ENCODE measurements around the gene RCBTB1. TPM values are rescaled to one million over a fixed set of nuclear protein-coding genes. Genes with fewer than 3 reads are reported as not detected.

The RCBTB1 gene
- total RNA-seq, 4 donors from 2014 or later, result 13.2 to 29.1 (median 20.1) TPM

DNA sequence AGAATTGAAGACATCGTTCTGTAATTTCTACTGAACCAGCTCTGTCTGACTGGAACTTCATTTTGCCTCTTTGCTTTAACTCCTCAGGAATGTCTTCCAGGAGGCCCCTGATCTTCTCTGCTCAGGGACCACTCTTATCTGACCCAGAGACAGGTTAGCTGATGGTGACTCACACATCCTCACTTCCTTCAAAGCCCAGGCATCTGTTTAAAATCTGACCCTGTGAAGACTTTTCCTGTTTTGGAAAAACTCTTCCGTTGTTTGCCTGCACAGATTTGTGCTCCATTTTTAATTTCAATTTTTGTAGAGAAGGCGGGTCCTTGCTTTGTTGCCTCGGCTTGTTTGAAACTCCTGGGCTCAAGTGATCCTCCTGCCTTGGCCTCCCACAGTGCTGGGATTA lies 44.6 kb upstream of the RCBTB1 start:
- H3K36me3 ChIP-seq, result no peaks in the 10 kb centered on the region
- no peak overlapping the region for H3K27ac ChIP-seq
- H3K4me3 ChIP-seq, result no peak overlapping the region
- ATAC-seq, result no peak
- H3K4me1 ChIP-seq, result peaks cover 0 to 8% (median 0%) of the 10 kb centered on the region in 3 donors
- H3K27me3 ChIP-seq, result no peaks in the 10 kb centered on the region
- WGBS, 2 donors (ENCODE audit: low coverage in 1 of 2), result 66 to 69% methylated on average over 2 to 4 of the region's 4 CpGs
- no peaks in the 10 kb centered on the region for H3K9me3 ChIP-seq
- TF ChIP-seq, protein P1, sequence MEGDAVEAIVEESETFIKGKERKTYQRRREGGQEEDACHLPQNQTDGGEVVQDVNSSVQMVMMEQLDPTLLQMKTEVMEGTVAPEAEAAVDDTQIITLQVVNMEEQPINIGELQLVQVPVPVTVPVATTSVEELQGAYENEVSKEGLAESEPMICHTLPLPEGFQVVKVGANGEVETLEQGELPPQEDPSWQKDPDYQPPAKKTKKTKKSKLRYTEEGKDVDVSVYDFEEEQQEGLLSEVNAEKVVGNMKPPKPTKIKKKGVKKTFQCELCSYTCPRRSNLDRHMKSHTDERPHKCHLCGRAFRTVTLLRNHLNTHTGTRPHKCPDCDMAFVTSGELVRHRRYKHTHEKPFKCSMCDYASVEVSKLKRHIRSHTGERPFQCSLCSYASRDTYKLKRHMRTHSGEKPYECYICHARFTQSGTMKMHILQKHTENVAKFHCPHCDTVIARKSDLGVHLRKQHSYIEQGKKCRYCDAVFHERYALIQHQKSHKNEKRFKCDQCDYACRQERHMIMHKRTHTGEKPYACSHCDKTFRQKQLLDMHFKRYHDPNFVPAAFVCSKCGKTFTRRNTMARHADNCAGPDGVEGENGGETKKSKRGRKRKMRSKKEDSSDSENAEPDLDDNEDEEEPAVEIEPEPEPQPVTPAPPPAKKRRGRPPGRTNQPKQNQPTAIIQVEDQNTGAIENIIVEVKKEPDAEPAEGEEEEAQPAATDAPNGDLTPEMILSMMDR (IDR thresholded peaks at IDR 0.05), result no peak
- TF ChIP-seq POLR2AphosphoS5 (IDR thresholded peaks at IDR 0.05), result no peak
- TF ChIP-seq EP300 (IDR thresholded peaks at IDR 0.05), result no peak
- no peak for TF ChIP-seq POLR2A (IDR thresholded peaks at IDR 0.05)

- TF ChIP-seq EP300 (IDR thresholded peaks at IDR 0.05), result no peak
- TF ChIP-seq, protein P1 (IDR thresholded peaks at IDR 0.05), result no peak
- WGBS, 2 donors (ENCODE audit: low coverage in 1 of 2), result 68 to 74% methylated on average over 5 to 8 of the region's 8 CpGs
- H3K27me3 ChIP-seq, result no peaks in the 10 kb centered on the region
- ATAC-seq, result no peak
- no peaks in the 10 kb centered on the region for H3K9me3 ChIP-seq
- H3K4me3 ChIP-seq, result peak overlapping the region in 1 of 2 donors; percentile 33
- H3K36me3 ChIP-seq, result no peaks in the 10 kb centered on the region
- H3K27ac ChIP-seq, result no peak overlapping the region
- H3K4me1 ChIP-seq, result peaks cover 0 to 8% (median 0%) of the 10 kb centered on the region in 3 donors
These were observed 44.0 kb upstream of the RCBTB1 start for GRCh38 chr13:49629196-49629938.

DNA sequence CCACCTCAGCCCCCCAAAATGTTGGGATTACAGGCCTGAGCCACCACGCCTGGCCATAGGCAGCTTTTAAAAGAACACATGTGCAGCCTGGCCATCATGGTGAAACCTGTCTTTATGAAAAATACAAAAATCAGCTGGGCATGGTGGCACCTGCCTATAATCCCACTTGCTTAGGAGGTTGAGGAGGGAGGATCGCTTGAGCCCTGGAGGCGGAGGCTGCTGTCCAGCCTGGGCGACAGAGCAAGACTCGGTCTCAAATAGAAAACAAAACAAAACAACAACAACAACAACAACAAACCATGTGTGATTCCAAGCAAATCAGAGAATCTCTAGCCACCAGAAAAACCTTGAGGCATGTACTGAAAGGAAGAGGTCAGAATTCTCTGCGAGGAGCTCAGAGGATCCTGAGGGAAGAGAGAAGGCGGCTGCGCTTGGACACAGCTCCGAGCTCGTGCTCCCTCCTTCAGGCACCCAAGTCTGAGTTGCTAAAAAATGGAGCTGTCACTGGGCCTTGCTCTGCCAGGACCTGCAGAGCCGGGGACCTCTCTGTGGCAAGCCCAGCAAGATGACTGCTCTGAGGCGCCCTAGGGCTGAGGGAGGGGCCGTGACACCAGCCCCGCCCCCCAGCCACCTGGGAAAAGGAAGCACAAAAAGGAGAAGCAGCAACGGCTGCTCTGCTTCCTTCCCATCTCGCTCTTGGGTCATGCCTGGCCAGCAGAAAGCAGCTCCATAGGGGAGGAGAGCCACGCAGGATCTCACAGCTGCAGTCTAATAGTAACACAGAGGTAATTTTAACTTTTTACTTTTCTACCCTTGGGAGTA lies 42.7 kb upstream of the RCBTB1 start, which contains the start of gene ARL11:
ARL11 (plus strand) TSS at position 677 of the 822 bp plus-strand sequence. CDS start 1,941 bp downstream, outside the sequence.
- ATAC-seq, result peak; percentile 51
- peaks cover 0 to 8% (median 0%) of the 10 kb centered on the region in 3 donors for H3K4me1 ChIP-seq
- peak within 1 kb of the TSS in 1 of 4 donors; percentile 14 for H3K27ac ChIP-seq
- peak within 1 kb of the TSS in 1 of 2 donors; percentile 33 for H3K4me3 ChIP-seq
- TF ChIP-seq EP300 (IDR thresholded peaks at IDR 0.05) (no peak), POLR2A (IDR thresholded peaks at IDR 0.05) (no peak), POLR2AphosphoS5 (IDR thresholded peaks at IDR 0.05) (no peak)
- TF ChIP-seq, protein P1 (IDR thresholded peaks at IDR 0.05), result no peak
- H3K36me3 ChIP-seq, result no peaks in the 10 kb centered on the region
- no peaks in the 10 kb centered on the region for H3K9me3 ChIP-seq
- H3K27me3 ChIP-seq, result no peaks in the 10 kb centered on the region
- 48 to 100% methylated on average over 1 to 12 of the region's 17 CpGs for WGBS, 2 donors (ENCODE audit: low coverage in 1 of 2)

GRCh38 chr13:49625392-49626079 lies 40.2 kb upstream of the RCBTB1 start:
- H3K27me3 ChIP-seq, result no peaks in the 10 kb centered on the region
- no peaks in the 10 kb centered on the region for H3K36me3 ChIP-seq
- H3K4me1 ChIP-seq, result peaks cover 0 to 8% (median 0%) of the 10 kb centered on the region in 3 donors
- no peak overlapping the region for H3K4me3 ChIP-seq
- ATAC-seq, result no peak
- WGBS, 2 donors (ENCODE audit: low coverage in 1 of 2), result 60 to 69% methylated on average over 1 to 9 of the region's 12 CpGs
- TF ChIP-seq, protein P1 (IDR thresholded peaks at IDR 0.05), result no peak
- TF ChIP-seq EP300 (IDR thresholded peaks at IDR 0.05), result no peak
- TF ChIP-seq POLR2A (IDR thresholded peaks at IDR 0.05), result no peak
- no peak for TF ChIP-seq POLR2AphosphoS5 (IDR thresholded peaks at IDR 0.05)
- no peaks in the 10 kb centered on the region for H3K9me3 ChIP-seq
- no peak overlapping the region for H3K27ac ChIP-seq

Measured in gastroesophageal sphincter (tissue), 4 donors.